ENCODE data around the gene CASZ1. TPM values are rescaled to one million over a fixed set of nuclear protein-coding genes. Genes with fewer than 3 reads are reported as not detected.

CASZ1 gene
- total RNA-seq, 2 donors from 2014 or later: 13.5 to 17.8 TPM

DNA sequence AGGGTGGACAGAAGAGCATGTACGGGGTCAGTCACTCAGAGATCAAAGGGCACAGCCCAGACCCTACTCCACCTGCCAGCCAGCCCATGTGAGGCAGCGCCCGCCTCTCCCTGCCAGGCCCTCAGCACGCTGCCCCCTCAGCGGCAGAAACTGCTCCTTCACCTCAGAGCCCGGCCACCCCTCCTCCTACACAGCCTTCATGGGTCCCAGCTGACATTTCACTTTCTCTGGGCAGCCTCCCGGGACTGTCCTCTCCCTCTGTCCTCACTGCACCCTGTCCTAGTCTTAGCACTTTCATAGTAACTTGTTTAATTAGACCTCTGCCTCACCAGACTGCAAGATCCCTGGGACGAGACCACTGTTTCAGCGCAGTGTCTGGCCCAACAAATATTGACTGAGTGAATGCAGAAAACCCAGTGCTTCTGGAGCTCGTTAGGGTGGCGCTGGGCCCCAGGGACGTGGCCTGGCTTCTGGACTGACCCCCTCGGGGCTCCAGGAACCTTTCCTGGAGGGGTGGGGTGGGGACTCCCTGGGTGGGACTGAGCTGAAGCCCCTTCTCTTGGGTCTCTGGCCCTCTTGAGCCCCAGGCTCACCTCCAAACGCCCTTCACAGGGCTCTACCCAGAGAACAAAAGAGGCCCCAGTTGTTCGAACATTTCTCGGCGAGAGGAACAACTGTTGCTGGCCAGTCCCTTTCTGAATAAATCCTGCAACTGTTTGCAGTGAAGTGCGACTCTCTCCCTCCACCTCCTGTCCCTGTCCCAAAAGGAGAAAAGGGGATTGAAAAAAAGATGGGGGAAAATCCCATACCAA lies 114.9 kb downstream of the CASZ1 start:
- H3K9me3 Mint-ChIP-seq: no peaks in the 10 kb centered on the region
- ATAC-seq (no peak), DNase-seq (ENCODE audit: low spot score) (no peak)
- H3K36me3 Mint-ChIP-seq: no peaks in the 10 kb centered on the region
- peaks cover 0 to 39% of the 10 kb centered on the region in 2 donors for H3K4me1 Mint-ChIP-seq (ENCODE audit: low read depth in 2 of 2)
- H3K27me3 Mint-ChIP-seq: no peaks in the 10 kb centered on the region
- no peak overlapping the region for H3K27ac Mint-ChIP-seq
- H3K4me3 Mint-ChIP-seq: no peak overlapping the region

- no peaks in the 10 kb centered on the region for H3K9me3 Mint-ChIP-seq
- no peak for ATAC-seq
- H3K4me1 Mint-ChIP-seq (ENCODE audit: low read depth in 2 of 2): peaks cover 0 to 41% of the 10 kb centered on the region in 2 donors
- H3K27ac Mint-ChIP-seq: no peak overlapping the region
- no peaks in the 10 kb centered on the region for H3K27me3 Mint-ChIP-seq
- no peaks in the 10 kb centered on the region for H3K36me3 Mint-ChIP-seq
- no peak for DNase-seq (ENCODE audit: low spot score)
- H3K4me3 Mint-ChIP-seq: no peak overlapping the region
Measured at GRCh38 chr1:10680487-10680886, 116.0 kb downstream of the CASZ1 start.

DNA sequence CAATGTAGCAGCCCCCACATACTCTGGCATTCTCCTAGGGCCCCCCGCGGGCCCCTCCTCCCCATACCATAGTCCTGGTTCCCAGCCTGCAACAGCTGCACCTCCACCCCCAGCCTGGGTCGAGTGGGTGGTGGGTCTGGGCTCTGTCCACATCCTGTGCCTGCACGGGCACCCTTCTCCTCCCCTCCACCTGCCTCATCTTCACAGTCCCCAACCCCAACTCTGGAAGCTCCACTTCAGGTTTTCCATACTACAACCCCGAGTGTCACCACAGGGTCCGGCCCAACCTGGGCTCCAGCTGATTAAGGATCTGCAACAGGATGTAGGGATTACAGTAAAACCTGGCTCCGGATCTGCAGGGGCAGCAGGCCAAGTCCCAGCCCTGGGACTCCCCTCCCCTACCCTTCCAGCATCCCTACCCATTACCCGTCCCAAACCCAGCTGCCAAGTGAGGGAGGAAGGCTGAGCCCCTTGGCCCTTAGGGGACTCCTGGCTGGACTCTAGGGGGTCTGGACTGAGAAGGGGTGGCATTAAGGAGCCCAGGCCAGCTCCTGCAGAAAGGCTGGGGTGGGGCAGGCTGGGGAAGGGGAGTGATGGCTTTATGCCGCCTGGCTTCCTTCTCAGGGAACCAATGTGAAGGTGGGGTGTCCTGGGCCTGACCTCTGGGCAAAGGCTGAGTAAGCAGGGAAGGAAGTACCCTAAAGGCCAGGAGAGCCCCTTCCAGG lies 116.8 kb downstream of the CASZ1 start:
- Mint-ChIP-seq H3K9me3 (no peaks in the 10 kb centered on the region), H3K4me1 (ENCODE audit: low read depth in 2 of 2) (peaks cover 0 to 41% of the 10 kb centered on the region in 2 donors), H3K36me3 (no peaks in the 10 kb centered on the region), H3K27me3 (no peaks in the 10 kb centered on the region), H3K27ac (no peak overlapping the region), H3K4me3 (no peak overlapping the region)
- no peak for DNase-seq (ENCODE audit: low spot score)
- peak in 1 of 2 donors; percentile 21 for ATAC-seq

DNA sequence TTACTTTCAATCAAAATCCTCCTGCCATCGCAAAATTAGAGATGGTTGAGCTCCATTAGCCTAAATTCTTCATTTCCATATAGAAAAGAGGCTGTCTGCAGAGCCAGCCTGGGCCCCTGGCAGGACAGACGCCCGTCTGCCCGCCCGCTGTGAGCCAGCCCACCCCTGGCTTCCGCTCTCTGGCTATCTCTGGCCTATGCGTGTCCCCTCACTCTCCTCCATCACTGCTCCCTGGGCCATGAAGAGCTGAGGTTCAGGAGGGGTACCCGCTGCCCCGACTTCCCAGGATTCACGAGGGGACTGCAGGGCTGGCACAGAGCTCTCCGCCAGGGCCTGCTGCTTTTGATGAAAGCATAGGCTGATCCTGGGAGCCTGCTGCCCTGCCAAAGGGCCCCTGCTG lies 117.6 kb downstream of the CASZ1 start:
- no peak for DNase-seq (ENCODE audit: low spot score)
- ATAC-seq: no peak
- Mint-ChIP-seq H3K27me3 (no peaks in the 10 kb centered on the region), H3K4me1 (ENCODE audit: low read depth in 2 of 2) (peaks cover 0 to 37% of the 10 kb centered on the region in 2 donors), H3K27ac (no peak overlapping the region), H3K9me3 (no peaks in the 10 kb centered on the region), H3K36me3 (no peaks in the 10 kb centered on the region), H3K4me3 (no peak overlapping the region)

GRCh38 chr1:10678402-10678801 lies 118.0 kb downstream of the CASZ1 start:
- Mint-ChIP-seq H3K4me1 (ENCODE audit: low read depth in 2 of 2) (peaks cover 0 to 33% of the 10 kb centered on the region in 2 donors), H3K9me3 (no peaks in the 10 kb centered on the region), H3K4me3 (no peak overlapping the region), H3K36me3 (no peaks in the 10 kb centered on the region), H3K27ac (no peak overlapping the region), H3K27me3 (no peaks in the 10 kb centered on the region)
- ATAC-seq (no peak), DNase-seq (ENCODE audit: low spot score) (no peak)

DNA sequence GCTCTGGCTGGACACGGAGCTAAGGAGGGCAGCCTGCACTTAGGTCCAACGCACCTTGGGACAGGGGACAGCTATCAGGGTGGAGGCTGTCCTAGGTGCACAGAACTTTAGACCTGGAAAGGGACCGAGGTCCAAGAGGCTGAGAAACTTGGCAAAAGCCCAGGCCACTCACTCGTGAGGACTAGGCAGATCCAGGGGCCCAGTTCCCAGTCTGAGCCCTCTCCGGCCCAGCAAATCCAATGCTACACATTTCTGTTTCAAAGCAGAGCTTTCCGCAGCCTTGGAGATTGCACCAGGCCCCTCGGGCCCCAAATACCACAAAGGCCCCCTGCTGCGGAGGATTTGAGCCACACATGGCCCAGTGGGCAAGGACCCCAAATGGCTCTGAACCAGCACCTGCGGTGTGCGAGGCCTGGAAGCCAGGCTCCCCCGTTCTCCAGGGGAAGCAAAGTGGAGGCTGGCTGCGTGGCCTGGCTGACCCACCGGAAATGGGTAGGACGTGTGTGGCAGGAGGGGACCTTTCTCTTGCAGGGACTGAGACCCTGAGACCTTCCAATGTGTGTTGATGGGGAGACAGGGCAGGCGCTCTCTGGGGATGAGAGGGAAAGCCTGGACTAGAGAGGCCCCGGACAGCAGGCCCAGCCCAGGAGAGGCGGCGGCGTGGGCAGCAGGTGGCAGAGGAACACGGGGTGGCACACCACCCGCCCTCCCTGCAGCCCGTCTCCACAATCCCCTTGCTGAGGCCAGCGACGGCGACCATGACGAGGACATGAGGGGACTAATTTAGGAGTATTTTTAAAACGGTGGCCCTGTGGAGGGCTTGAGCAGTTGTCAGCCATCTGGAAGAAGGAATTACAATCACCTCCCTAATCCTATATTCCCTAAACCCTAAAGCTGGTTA lies 118.7 kb downstream of the CASZ1 start:
- Mint-ChIP-seq H3K27me3 (no peaks in the 10 kb centered on the region), H3K4me1 (ENCODE audit: low read depth in 2 of 2) (peaks cover 0 to 29% of the 10 kb centered on the region in 2 donors), H3K36me3 (no peaks in the 10 kb centered on the region), H3K27ac (no peak overlapping the region), H3K9me3 (no peaks in the 10 kb centered on the region), H3K4me3 (no peak overlapping the region)
- DNase-seq (ENCODE audit: low spot score) (no peak), ATAC-seq (no peak)

GRCh38 chr1:10676963-10677362 lies 119.5 kb downstream of the CASZ1 start:
- Mint-ChIP-seq H3K36me3 (no peaks in the 10 kb centered on the region), H3K27ac (no peak overlapping the region), H3K9me3 (no peaks in the 10 kb centered on the region), H3K27me3 (no peaks in the 10 kb centered on the region), H3K4me3 (no peak overlapping the region), H3K4me1 (ENCODE audit: low read depth in 2 of 2) (peaks cover 0 to 28% of the 10 kb centered on the region in 2 donors)
- DNase-seq (ENCODE audit: low spot score) (no peak), ATAC-seq (no peak)

- DNase-seq (ENCODE audit: low spot score) (no peak), ATAC-seq (no peak)
- Mint-ChIP-seq H3K4me3 (no peak overlapping the region), H3K4me1 (ENCODE audit: low read depth in 2 of 2) (peaks cover 0 to 24% of the 10 kb centered on the region in 2 donors), H3K27ac (no peak overlapping the region), H3K9me3 (no peaks in the 10 kb centered on the region), H3K36me3 (no peaks in the 10 kb centered on the region), H3K27me3 (no peaks in the 10 kb centered on the region)
Measured at GRCh38 chr1:10675813-10676212, 120.6 kb downstream of the CASZ1 start.

- no peak overlapping the region for H3K27ac Mint-ChIP-seq
- no peaks in the 10 kb centered on the region for H3K27me3 Mint-ChIP-seq
- no peaks in the 10 kb centered on the region for H3K9me3 Mint-ChIP-seq
- H3K36me3 Mint-ChIP-seq: no peaks in the 10 kb centered on the region
- H3K4me1 Mint-ChIP-seq (ENCODE audit: low read depth in 2 of 2): peaks cover 0 to 29% of the 10 kb centered on the region in 2 donors
- H3K4me3 Mint-ChIP-seq: no peak overlapping the region
- no peak for ATAC-seq
- DNase-seq (ENCODE audit: low spot score): no peak
Measured at GRCh38 chr1:10674700-10675609, 121.5 kb downstream of the CASZ1 start.

DNA sequence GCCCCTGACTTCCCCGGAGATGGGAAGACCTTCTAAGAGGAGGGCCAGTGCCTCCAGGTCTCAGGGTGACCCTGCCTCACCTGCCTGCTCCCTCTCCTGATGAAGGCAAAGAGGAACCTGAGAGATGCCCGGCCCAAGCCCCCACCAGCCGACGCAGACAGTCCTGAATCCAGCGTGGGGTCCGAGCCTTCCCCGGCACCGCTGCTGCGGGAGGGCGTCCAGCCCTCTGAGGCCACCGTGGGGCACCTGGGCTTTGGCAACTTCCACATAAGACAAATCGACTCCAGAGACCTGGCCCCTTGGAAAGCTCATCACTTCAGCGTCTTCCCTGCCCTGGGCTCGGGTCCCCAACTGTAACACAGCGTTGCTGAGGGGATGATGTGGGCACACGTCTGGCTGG lies 122.2 kb downstream of the CASZ1 start:
- Mint-ChIP-seq H3K4me3 (no peak overlapping the region), H3K36me3 (no peaks in the 10 kb centered on the region), H3K27me3 (no peaks in the 10 kb centered on the region), H3K27ac (no peak overlapping the region), H3K4me1 (ENCODE audit: low read depth in 2 of 2) (peaks cover 0 to 24% of the 10 kb centered on the region in 2 donors), H3K9me3 (no peaks in the 10 kb centered on the region)
- DNase-seq (ENCODE audit: low spot score) (no peak), ATAC-seq (peak in 1 of 2 donors; percentile 6)

DNA sequence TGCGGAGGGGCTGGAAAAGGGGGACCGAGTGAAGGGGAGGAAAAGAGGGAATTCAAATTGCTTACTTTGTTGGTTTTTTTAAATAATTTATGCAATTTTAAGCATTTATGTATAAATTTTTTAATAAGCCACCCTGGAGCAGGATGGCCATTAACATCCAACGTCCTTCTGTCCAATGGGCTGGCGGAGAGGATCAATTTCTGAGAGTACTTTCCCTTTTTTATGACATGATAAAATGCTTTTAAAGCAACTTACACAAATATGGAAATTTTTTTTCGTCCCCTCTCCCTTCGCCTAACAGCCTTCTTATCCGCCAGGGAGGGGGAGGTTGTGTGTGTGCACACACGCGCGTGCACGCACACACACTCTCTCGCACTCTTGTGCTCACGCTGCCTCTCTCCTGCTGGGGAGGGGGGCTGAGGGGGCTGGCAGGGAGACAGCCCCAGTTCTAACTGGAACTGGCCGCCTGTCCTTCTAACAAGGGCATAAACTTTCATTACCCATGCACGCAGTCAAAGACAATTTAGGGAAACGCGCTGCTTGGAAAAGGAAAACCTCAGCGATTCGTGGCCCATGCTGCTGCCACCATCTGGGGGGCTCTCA lies 123.2 kb downstream of the CASZ1 start:
- Mint-ChIP-seq H3K4me1 (ENCODE audit: low read depth in 2 of 2) (peaks cover 0 to 24% of the 10 kb centered on the region in 2 donors), H3K27me3 (no peaks in the 10 kb centered on the region), H3K27ac (no peak overlapping the region), H3K36me3 (no peaks in the 10 kb centered on the region), H3K9me3 (no peaks in the 10 kb centered on the region), H3K4me3 (no peak overlapping the region)
- ATAC-seq: no peak
- DNase-seq (ENCODE audit: low spot score): no peak

GRCh38 chr1:10672343-10673050 lies 123.9 kb downstream of the CASZ1 start:
- no peaks in the 10 kb centered on the region for H3K9me3 Mint-ChIP-seq
- H3K4me1 Mint-ChIP-seq (ENCODE audit: low read depth in 2 of 2): peaks cover 0 to 24% of the 10 kb centered on the region in 2 donors
- no peak overlapping the region for H3K4me3 Mint-ChIP-seq
- ATAC-seq (no peak), DNase-seq (ENCODE audit: low spot score) (no peak)
- H3K27ac Mint-ChIP-seq: no peak overlapping the region
- no peaks in the 10 kb centered on the region for H3K27me3 Mint-ChIP-seq
- H3K36me3 Mint-ChIP-seq: no peaks in the 10 kb centered on the region
